Measurements from ENCODE around the gene ATXN10.
"Not testable (repeated sequence)": the region's sequence is repeated elsewhere in the genome, so short reads cannot be mapped to it uniquely, and the experiment has no call there.

ATXN10 gene, protein sequence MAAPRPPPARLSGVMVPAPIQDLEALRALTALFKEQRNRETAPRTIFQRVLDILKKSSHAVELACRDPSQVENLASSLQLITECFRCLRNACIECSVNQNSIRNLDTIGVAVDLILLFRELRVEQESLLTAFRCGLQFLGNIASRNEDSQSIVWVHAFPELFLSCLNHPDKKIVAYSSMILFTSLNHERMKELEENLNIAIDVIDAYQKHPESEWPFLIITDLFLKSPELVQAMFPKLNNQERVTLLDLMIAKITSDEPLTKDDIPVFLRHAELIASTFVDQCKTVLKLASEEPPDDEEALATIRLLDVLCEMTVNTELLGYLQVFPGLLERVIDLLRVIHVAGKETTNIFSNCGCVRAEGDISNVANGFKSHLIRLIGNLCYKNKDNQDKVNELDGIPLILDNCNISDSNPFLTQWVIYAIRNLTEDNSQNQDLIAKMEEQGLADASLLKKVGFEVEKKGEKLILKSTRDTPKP

DNA sequence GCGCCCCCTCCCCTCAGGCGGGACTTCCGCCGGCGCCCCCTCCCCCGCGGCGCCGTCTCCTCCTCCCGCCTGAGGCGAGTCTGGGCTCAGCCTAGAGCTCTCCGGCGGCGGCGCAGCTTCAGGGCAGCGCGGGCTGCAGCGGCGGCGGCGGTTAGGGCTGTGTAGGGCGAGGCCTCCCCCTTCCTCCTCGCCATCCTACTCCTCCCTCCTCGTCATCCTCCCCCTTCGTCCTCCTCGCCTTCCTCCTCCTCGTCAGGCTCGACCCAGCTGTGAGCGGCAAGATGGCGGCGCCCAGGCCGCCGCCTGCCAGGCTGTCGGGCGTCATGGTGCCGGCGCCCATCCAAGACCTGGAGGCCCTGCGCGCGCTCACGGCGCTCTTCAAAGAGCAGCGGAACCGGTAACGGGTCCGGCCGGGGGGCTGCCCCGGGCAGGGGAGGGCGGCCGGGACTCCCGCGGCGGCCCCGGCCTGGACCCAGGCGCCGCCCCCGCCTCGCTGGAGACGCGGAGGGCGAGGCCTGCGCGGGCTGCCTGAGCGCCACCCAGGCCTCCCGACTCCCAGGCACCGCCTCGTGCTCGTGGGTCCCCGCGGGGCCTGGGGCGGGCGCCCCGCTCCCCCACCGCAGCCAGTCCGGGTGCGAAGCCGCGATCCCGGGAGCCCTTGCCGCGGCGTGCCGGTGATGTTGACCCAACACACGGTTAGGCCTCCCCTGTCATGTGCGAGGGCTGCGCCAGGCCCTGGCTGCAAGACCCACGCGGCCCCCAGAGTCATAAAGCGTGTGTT, at the start of gene ATXN10:
ATXN10 (plus strand) TSS at position 52 of the 781 bp plus-strand sequence; CDS start at position 282, 230 bp downstream.
- peak; percentile 55 for DNase-seq (ENCODE audit: low spot score)

DNA sequence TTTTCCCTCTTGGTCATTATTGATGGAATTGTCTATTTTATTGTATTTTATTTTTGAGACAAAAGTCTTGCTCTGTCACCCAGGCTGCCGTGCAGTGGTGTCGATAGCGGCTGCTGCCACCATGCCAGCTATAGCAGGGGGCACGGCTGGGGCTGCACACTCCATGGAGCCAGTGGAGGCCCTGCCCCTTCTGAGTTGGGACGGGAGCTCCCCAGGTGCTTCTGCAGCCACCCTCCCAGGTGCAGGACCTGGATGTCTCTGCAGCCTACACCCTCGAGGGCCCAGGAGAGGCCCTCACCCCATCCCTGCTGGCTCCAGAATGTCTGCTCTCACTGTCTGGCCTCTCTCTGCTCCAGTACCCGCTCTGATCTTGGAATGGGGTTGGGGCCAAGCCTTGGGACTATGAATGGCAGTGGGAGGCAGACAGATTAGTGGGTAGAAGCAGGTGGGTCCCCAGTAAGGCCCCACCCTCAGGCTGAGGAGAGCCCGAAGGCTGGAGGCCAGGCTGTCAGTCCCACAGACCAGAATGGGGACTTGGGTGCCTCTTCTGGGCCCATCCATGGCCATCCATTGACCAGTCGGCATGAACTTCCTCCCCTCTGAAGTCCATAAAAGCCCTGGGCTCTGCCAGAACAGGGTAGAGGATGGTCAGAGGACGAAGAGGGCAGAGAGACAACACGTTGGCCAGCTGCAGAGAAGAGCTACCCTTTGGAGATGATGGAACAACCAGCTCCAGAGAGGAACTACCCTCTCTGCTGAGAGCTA, 49.6 kb upstream of the ATXN10 start:
- no peak for DNase-seq (ENCODE audit: low spot score)

DNA sequence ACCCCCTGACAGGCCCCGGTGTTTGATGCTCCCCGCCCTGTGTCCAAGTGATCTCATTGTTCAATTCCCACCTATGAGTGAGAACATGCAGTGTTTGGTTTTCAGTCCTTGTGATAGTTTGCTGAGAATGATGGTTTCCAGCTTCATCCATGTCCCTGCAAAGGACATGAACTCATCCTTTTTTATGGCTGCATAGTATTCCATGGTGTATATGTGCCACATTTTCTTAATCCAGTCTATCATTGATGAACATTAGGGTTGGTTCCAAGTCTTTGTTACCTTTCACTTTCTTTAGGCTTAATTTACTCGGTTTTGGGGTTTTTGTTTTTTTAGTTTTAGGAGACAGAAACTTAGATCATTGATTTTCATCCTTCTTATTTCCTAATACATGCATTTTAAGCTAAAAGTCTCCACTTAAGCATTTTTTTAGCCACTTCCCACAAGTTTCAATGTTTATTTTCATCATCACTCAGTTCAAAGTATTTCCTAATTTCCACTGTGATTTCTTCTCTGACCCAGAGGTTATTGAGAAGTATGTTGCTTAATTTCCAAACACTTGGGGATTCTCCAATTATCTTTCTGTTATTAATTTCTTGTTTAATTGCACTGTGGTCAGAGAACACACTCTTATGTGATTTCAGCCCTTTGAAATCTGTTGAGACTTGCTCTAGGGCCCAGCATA, 48.0 kb upstream of the ATXN10 start:
- DNase-seq (ENCODE audit: low spot score) = not testable (repeated sequence)

DNA sequence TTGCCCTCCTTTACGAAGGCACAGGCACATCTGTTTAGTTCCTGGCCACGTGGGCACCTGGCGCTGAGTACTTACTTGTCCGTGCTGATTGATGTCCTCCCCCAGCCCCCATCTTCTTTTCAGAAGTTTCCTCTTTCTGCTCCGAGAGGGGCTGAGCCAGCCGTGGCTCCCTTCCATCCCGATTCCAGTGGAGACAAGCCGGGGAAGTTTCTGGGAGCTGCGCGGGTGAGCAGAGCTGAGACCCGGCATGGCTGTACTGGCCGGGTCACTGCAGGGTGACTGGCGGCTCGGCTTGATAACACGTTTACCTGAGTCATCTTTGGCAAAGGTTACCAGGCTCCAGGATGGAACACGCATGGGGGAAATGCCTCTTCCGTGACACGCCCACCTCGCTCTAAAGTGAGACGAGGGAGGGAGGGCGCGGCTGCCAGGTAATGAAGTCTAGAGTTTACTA, 45.4 kb upstream of the ATXN10 start:
- DNase-seq (ENCODE audit: low spot score) = no peak

DNA sequence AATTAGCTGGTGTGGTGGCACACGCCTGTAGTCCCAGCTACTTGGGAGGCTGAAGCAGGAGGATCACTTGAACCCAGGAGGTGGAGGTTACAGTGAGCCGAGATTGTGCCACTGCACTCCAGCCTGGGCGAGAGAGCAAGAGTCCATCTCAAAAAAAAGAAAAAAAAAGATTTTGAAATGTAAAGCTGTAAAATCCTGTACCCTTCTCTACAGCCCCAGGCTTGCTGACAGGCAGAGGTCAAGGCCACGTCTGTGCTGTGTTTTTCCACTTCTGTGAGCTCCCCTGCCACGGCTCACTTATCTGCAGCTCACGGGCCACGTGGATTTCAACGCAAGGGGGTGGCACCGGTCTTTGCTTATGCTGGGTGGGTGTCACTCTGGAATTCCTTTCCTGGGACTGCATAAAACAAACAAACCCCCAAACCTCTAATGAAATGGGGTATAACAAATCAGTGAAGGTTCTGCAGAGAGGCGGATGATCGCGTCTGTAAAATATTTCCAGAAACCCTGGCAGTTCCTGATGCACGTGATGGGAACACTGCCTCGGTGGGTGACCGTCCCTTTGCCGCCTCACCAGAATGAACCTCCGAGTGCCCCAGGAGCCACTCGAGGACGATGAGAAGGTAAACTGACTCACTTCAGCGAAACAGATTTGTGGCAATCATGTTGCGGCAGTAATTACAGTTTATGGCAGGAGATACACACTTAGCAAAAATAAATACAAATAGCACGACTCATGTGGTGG, 44.0 kb upstream of the ATXN10 start:
- DNase-seq (ENCODE audit: low spot score) = no peak

DNA sequence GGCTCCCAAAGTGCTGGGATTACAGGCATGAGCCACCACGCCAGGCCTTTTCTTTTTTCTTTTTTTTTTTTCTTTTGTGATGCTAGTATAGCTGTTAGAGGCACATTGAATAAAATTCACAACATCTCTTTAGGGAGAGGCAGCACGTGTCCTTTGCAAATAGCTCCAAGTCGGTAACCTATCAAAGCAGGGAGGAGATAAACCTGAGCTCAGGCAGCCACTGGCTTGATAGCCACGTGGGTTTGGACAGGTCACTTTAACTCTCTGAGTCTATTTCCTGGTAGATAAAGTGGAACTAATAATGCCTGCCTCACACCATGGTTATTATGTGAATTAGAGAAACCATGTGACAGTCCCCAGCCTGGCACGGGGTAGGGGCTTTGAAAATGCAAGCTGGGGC, 43.1 kb upstream of the ATXN10 start:
- no peak for DNase-seq (ENCODE audit: low spot score)

DNA sequence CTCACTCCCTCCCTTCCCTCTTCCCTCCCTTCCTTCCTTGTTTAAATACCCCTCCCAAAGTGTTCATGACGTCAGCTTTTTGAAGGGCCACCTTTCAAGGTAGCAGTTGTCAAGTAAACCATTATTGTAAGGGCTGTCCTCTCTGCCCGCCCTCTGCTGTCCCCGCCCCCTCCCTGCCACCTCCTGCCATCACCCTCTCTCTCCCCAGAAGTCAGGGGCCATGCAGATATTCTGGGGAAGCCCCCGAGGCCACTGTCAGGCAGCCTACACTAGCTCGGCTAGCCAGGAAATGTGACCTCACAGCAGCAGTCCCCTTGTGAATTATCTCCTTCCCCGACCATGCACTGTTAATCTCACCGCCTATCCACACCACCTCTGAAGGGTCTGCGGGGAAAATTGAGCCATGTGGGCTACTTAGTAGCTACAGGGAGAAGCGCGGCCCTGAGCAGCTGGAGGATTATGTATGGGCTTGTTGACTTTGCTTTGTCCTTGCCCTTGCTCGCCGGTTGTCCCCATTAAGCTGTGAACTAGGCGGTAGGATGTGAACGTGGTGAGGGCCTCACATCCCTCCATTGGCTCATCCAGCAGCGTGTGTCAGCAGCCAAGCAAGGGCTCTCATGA, 42.1 kb upstream of the ATXN10 start:
- no peak for DNase-seq (ENCODE audit: low spot score)

DNA sequence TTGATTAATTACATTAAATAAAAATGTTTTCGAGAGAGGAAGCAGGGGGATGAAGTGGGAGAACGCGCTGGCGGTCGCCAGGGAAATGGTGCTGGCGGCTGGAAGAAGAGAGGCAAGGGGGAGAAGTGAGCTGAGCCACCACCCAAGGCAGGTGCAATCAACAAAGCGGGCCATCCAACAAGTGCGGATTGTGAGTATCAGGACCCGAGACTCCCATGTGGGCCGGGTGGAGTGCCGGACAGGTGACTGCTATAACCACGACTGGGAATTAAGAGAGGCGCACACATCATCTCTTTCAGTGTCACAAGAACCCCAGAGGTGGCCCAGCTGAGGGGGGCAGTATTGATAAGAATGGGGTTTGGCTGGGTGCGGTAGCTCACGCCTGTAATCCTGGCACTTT, 41.2 kb upstream of the ATXN10 start:
- DNase-seq (ENCODE audit: low spot score) = no peak

DNA sequence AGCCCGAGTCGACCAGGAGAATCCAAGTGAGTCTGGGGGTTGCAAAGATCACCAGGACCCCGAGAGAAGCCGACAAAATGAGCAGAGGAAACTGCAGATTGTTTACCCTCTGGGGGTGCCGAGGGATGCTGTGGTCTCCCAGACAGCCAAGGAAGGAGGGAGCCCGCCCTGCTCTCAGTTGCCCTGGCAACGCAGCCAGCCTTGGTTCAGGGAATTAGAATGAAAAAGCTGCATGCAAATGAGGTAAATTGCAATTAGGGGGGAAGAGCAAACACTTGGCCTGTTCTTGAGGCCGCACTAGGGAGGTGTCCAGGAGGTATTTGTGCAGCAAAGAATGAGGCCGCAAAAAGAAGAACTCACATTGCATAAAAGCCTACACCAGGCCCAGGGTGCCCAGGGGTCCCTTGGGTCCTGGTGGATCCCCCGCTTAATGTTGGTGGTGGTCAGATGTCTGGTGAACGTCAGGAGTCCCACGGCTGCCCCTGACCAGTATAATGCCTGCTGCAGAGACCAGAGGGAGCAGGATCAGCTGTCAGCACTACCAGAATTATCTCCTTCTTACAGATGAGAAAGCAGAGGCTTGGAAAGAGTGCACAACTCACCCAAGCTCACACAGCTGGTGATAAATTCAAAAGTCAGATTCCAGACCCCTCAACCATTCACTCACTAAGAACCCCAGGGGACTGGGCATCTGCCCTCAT, 40.3 kb upstream of the ATXN10 start:
- DNase-seq (ENCODE audit: low spot score) = no peak

DNA sequence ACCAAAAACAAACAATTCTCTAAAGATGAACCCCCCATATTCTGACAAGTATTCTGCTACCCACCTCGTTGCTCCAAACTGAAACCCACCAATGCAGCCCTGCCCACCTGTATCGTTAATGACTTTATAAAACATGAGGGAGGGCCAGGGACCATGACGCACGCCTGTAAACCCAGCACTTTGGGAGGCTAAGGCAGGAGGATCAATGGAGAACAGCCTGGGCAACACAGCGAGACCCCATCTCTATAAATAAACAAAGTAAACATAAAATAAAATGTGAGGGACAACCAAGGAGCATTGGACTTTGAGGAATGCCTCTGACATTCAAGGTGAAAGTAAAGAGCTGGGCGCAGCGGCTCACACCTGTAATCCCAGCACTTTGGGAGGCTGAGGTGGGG, 39.8 kb upstream of the ATXN10 start:
- no peak for DNase-seq (ENCODE audit: low spot score)

DNA sequence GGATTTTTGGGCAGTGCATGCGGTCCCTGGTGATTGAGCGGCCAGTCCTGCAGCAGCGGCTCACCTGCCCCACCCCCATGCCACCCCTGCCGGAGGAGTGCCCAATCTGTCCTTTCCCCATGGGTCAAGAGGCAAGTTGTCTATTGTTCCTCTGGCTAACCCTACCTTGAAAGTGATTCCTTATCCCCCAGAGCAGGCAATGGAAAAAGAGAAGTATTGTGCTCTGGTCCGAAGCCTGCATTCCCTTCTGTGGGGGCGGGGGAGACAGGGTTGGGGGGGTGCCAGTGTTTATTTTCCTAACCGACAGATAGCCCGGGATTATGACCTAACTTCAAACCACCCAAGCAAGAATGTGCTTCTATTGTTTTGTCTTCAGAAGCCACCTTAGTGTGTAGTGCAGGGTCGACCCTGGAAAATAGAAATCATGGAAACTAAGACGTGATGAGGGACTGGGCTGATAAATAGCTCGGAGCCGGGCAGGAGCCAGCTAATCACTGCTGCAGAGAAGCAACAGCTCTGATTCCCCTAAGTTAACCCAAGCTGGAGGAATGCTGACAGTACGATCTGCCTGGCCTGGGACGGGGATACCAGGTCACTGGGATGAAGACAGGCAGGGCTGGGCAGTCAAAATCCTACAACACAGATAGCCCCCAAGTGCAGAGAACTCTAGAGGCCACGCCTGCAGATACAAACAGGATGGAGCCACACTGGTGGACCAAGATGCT, 38.7 kb upstream of the ATXN10 start:
- DNase-seq (ENCODE audit: low spot score) = no peak

DNA sequence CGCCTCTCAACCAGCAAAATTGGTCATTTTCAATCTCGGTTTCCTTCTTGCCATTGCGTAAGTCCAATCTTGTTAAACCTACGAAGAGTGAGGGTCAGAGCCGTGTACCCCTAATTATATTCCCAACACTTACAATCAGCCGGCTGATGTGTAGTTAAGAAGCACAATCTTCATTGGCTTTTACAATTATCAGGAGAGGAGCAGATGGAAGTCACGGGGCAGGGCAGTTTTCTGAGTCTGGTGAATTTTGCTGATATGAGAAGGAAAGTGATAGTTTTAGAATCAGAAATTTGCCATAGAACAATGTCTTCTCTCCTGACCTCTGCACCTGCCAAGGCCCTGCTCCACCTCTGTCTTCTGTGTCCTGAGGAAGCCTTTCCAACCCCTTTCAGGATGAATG, 35.0 kb upstream of the ATXN10 start:
- no peak for DNase-seq (ENCODE audit: low spot score)

DNA sequence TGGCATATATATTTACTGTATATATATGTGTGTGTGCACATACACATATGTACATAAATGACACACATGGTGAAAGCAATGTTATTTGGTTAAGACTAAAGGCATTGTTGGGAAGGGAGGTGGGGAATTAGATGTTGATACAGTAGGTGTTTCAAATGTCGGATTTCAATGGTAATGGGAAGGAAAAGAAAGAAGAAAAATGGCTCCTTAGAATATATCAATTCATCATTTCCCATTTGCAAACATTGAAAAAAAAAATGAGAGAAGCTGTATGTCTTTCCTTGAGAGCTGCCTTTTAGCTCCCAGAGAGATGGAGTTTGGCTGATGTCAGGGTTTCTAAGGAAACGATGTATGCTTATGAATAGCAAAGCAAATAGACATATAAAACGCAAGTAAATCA, 33.4 kb upstream of the ATXN10 start:
- DNase-seq (ENCODE audit: low spot score) = no peak

DNA sequence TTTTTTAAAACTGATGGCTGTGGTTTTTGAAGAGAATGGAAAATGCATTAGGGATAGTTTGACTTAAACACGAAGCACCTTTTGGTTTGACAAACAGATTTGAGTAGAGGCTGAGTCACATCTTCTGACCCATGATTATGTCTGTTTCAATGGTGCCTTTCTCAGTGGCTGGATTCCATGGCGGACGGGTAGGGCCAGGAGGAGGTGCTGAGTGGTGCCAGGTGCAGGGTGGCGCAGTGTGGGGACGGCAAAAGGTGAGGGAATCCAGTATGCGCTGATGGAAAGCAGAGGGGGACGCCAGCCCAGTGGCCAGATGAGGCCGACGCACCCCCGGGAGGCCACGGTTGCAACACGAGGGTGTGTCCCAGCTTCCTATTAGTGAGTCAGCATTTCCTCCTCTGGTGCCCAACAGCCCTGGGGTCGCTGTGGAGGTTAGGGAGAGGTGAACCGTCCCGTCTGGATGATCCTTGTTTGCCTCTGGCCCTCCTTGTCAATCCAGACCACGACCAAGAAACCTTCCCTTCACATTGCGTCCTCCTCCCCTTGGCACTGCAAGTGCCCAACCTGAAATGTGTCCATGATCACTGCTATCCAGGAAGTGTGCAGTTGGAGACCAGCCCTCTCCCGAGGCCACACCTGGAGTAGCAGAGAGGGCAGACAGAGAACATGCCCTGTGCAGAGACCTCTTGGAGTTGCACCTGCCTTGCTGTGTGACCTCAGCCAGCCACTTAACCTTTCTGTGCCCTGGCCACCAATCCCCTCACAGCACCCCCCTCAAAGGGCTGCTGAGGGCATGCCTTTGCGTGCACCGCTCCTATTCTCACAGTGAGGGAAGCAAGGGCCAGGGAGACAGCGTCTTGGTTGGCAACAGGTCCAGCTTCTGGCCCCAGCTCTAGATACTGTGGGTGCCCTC, 32.5 kb upstream of the ATXN10 start:
- no peak for DNase-seq (ENCODE audit: low spot score)

DNA sequence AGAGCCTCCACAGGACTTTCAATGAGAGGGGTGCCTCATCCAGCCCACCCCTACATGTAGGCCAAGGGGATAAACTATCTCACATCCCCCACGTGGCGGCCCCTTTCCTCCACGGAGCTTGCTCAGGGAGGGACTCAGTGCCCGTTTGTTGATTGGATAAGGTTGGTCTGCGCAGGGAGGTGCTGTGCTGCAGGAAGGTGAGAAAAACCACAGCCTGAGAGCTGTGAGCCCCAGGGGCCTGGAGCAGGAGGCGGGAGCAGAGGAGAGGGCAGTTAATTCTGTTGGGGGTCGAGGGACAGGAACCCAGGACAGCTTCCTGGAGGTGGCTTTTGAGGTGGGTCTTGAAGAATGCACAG, 31.9 kb upstream of the ATXN10 start:
- no peak for DNase-seq (ENCODE audit: low spot score)

DNA sequence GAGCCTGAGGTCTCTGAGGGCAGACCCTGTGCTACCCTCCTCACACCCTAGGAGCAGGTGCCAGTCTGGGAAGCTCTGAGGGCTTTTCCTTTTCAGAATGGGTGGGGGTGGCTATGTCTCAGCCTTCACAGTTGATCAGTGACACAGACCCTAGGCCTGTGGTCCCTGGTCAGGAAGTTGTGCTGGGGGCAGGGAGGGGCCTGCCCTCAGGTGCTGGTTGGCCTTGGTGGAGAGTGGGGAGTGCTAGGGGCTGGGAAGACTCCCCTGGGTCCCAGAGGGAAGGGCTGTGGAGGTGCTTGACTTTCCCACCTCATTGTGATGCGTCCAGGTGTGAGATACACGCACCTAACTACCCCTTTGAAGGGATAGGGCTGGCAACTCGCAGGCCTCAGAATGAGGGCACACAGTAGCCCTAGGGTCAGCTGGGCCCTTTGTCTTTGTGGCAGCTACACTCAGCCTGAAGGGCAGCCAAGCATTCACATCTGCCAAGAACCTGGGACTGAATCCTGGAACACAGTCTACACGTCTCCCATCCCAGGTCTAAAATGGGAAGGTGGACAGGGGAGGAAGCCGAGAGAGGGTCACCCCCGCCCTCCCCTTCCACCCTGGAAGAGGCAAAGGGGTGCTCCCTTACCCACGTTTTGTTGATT, 31.2 kb upstream of the ATXN10 start:
- DNase-seq (ENCODE audit: low spot score) = no peak

DNA sequence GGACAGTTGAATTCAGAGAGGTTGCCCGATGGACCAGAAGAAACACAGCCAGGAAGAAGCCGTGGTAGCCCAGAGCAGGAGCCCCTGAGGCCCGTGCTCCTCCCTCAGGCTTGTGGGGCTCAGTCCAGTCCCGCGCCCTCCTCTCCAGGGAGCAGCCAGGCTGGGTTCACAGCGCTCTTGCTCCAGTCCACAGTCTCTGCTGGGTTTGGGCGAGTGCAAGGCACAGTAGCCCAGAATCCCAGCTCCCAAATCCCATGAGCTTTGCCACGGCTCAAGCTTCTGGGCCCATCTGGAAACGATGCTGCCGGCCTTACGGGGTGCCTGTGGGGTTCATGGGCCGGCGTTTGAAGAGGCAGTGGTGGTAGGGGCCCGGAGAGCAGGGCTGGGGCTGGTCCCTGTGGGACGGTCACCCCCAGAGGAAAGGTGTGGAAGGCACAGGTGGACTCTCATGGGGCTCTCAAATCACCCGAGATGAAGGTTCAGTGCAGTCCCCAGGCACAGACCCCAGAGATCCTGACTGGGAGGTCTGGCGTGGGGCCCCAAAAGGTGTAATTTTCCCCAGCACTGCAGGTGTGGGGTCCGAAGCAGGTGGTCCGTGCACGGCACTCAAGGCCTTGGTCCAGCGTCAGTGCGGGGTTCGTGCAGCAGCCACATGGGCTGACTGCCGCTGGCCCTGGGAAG, 30.6 kb upstream of the ATXN10 start:
- DNase-seq (ENCODE audit: low spot score) = no peak

All from hematopoietic multipotent progenitor cell treated with erythropoietin and hydrocortisone succinate and interleukin-3 and kit ligand, for 17 days (in vitro differentiated cells).